ENCODE data around the gene MCM6. TPM values are rescaled to one million over a fixed set of nuclear protein-coding genes. Genes with fewer than 3 reads are reported as not detected.

The MCM6 gene
- total RNA-seq, 1 experiment from 2014 or later = 101 TPM

DNA sequence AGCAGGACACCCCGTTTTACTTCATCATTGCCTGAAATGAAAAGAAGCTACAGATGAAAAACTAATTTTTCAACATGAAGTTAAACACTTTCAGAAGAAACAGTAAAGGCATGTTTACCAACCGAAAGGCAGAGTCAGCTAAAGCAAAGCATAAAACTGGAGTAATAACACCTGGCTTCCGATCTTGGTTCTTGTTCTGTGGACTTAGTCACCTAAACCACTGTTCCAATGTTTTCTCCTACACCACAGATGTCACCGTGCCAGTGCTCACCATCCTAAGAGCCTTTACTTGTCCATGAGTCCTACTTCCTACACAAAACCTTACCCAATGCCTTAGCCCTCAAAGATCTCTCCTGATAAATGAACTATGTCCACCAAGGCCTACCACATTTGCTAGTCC is 13.5 kb downstream of the MCM6 start:
- no peaks in the 10 kb centered on the region for H3K9me3 ChIP-seq (ENCODE audit: low read depth, low read length, poor library complexity, severe bottlenecking)
- BruUV-seq (replicated peaks) = no TSS peak
- POLR2A ChIA-PET (ENCODE audit: low non-redundant PET) = no interaction called here
- no peaks in the 10 kb centered on the region for H3K4me1 ChIP-seq (ENCODE audit: insufficient read depth, low read length, poor library complexity, severe bottlenecking)
- CTCF ChIA-PET = no interaction called here
- no peak for DNase-seq (ENCODE audit: low spot score)
- H3K27ac ChIP-seq (ENCODE audit: low read depth, low read length, poor library complexity, severe bottlenecking) = no peak overlapping the region
- intact Hi-C loops (cut with micrococcal nuclease; ENCODE audit: unreplicated experiment) = no loop called here
- no peak for TF ChIP-seq EZH2 (IDR thresholded peaks at IDR 0.05; ENCODE audit: borderline replicate concordance, low read depth, low read length, poor library complexity, severe bottlenecking)
- TF ChIP-seq, protein P1, sequence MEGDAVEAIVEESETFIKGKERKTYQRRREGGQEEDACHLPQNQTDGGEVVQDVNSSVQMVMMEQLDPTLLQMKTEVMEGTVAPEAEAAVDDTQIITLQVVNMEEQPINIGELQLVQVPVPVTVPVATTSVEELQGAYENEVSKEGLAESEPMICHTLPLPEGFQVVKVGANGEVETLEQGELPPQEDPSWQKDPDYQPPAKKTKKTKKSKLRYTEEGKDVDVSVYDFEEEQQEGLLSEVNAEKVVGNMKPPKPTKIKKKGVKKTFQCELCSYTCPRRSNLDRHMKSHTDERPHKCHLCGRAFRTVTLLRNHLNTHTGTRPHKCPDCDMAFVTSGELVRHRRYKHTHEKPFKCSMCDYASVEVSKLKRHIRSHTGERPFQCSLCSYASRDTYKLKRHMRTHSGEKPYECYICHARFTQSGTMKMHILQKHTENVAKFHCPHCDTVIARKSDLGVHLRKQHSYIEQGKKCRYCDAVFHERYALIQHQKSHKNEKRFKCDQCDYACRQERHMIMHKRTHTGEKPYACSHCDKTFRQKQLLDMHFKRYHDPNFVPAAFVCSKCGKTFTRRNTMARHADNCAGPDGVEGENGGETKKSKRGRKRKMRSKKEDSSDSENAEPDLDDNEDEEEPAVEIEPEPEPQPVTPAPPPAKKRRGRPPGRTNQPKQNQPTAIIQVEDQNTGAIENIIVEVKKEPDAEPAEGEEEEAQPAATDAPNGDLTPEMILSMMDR (conservative IDR thresholded peaks at IDR 0.05; ENCODE audit: low read depth, low read length) = no peak
- H3K4me3 ChIP-seq (ENCODE audit: low read depth, low read length, poor library complexity, severe bottlenecking) = no peak overlapping the region
- H3K27me3 ChIP-seq (replicated peaks; ENCODE audit: insufficient read depth, low read depth, low read length, poor library complexity) = no peaks in the 10 kb centered on the region
- peaks cover 91% of the 10 kb centered on the region for H3K36me3 ChIP-seq (ENCODE audit: insufficient read depth, low read length, poor library complexity, severe bottlenecking)

DNA sequence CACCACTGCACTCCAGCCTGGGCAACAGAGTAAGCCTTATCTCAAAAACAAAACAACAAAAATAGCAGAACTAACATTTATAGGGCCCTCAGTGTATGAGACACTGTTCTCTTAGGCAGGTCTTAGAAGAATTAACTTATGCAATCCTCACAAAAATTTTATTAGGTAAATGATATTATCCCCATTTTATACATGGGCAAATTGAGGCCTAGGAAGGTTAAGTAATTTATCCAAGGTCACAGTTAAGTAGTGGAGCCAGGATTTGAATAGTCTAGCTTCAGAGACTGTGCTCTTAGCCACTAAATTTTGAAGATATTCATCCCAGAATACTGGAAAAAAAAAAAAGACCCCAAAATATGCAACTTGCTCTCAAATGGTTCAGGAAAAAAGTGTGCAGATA is 22.8 kb downstream of the MCM6 start:
- Histone ChIP-seq H3K4me3 (ENCODE audit: low read depth, low read length, poor library complexity, severe bottlenecking) (no peak overlapping the region), H3K9me3 (ENCODE audit: low read depth, low read length, poor library complexity, severe bottlenecking) (no peaks in the 10 kb centered on the region), H3K27me3 (replicated peaks; ENCODE audit: insufficient read depth, low read depth, low read length, poor library complexity) (no peaks in the 10 kb centered on the region), H3K27ac (ENCODE audit: low read depth, low read length, poor library complexity, severe bottlenecking) (no peak overlapping the region), H3K36me3 (ENCODE audit: insufficient read depth, low read length, poor library complexity, severe bottlenecking) (peaks cover 86% of the 10 kb centered on the region), H3K4me1 (ENCODE audit: insufficient read depth, low read length, poor library complexity, severe bottlenecking) (no peaks in the 10 kb centered on the region)
- TF ChIP-seq, protein P1 (conservative IDR thresholded peaks at IDR 0.05; ENCODE audit: low read depth, low read length) = no peak
- no peak for TF ChIP-seq EZH2 (IDR thresholded peaks at IDR 0.05; ENCODE audit: borderline replicate concordance, low read depth, low read length, poor library complexity, severe bottlenecking)
- no peak for DNase-seq (ENCODE audit: low spot score)
- POLR2A ChIA-PET (ENCODE audit: low non-redundant PET) = interaction anchor here (0.6 kb wide), 1 partner anchor 101 kb away, joined by 4 read pairs; no protein-coding TSS in a partner anchor
- no TSS peak for BruUV-seq (replicated peaks)
- CTCF ChIA-PET = no interaction called here
- intact Hi-C loops (cut with micrococcal nuclease; ENCODE audit: unreplicated experiment) = no loop called here

DNA sequence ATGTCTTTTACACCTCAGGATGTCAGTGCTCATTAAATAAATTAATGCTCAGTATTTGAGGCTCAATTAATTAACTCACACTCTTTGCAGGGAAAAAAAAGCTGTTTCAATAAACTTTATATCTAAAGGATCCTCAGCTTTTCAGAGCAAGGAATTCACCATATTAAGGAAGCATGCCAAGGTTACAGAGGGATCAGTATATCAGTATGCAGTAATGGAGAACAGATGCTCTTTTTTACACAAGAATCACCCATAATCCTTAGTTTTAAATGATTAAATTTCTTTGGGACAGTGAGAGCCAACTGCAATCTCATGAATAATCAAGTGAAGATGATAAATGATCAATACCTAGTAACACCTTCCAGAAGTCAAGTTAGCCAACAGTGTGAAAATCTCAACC is 24.4 kb downstream of the MCM6 start:
- TF ChIP-seq EZH2 (IDR thresholded peaks at IDR 0.05; ENCODE audit: borderline replicate concordance, low read depth, low read length, poor library complexity, severe bottlenecking) = no peak
- TF ChIP-seq, protein P1 (conservative IDR thresholded peaks at IDR 0.05; ENCODE audit: low read depth, low read length) = no peak
- Histone ChIP-seq H3K4me1 (ENCODE audit: insufficient read depth, low read length, poor library complexity, severe bottlenecking) (no peaks in the 10 kb centered on the region), H3K27me3 (replicated peaks; ENCODE audit: insufficient read depth, low read depth, low read length, poor library complexity) (no peaks in the 10 kb centered on the region), H3K4me3 (ENCODE audit: low read depth, low read length, poor library complexity, severe bottlenecking) (no peak overlapping the region), H3K36me3 (ENCODE audit: insufficient read depth, low read length, poor library complexity, severe bottlenecking) (peaks cover 89% of the 10 kb centered on the region), H3K27ac (ENCODE audit: low read depth, low read length, poor library complexity, severe bottlenecking) (no peak overlapping the region), H3K9me3 (ENCODE audit: low read depth, low read length, poor library complexity, severe bottlenecking) (no peaks in the 10 kb centered on the region)
- POLR2A ChIA-PET (ENCODE audit: low non-redundant PET) = interaction anchor here (0.6 kb wide), 1 partner anchor 926 kb away, joined by 29 read pairs; no protein-coding TSS in a partner anchor
- DNase-seq (ENCODE audit: low spot score) = no peak
- CTCF ChIA-PET = no interaction called here
- BruUV-seq (replicated peaks) = no TSS peak
- intact Hi-C loops (cut with micrococcal nuclease; ENCODE audit: unreplicated experiment) = no loop called here

Data from A673 (cell line).